HepG2 (cell line): Measurements from ENCODE around the gene PLGRKT. TPM values are rescaled to one million over a fixed set of nuclear protein-coding genes. Genes with fewer than 3 reads are reported as not detected.
A peak's percentile ranks its signal among the peaks of the same experiment; 100 is the strongest.

Experiments
- ATF2 ChIP-seq: sonication (generic); formaldehyde crosslinking; IDR thresholded peaks from 2 replicates; pipeline ENCODE4 v1.4.0; 2020; ENCODE audit warnings: missing genetic modification reagents
- CREBL2 ChIP-seq: sonication (generic); formaldehyde crosslinking; IDR thresholded peaks from 2 replicates; pipeline ENCODE4 v1.8.1; 2023; ENCODE audit warnings: missing genetic modification reagents, mild to moderate bottlenecking, borderline replicate concordance
- CSRNP2 ChIP-seq: sonication (generic); formaldehyde crosslinking; conservative IDR thresholded peaks from 2 replicates; pipeline ENCODE4 v1.8.0; 2022; ENCODE audit warnings: low read depth, missing genetic modification reagents
- DZIP1 ChIP-seq: sonication (generic); formaldehyde crosslinking; IDR thresholded peaks from 2 replicates; pipeline ENCODE4 v1.5.0; 2020; ENCODE audit warnings: mild to moderate bottlenecking, missing genetic modification reagents
- FOXK2 ChIP-seq: fragments of 450-650 bp; IDR thresholded peaks from 2 replicates; pipeline ENCODE4 v1.6.1; 2016
- MIER2 ChIP-seq: IDR thresholded peaks from 2 replicates; pipeline ENCODE4 v1.6.1; 2016; ENCODE audit warnings: missing biosample characterization, missing genetic modification reagents
- MLX ChIP-seq: IDR thresholded peaks from 2 replicates; pipeline ENCODE4 v1.6.1; 2016
- NCOA1 ChIP-seq: sonication (generic); formaldehyde crosslinking; IDR thresholded peaks from 2 replicates; pipeline ENCODE4 v1.9.0; 2021; ENCODE audit warnings: missing genetic modification reagents
- NR2F6 ChIP-seq, 2 experiments: IDR thresholded peaks; 2 replicates each; pipeline ENCODE4 v1.6.1; 2016; ENCODE audit warnings: antibody characterized with exemption in 1 of 2, mild to moderate bottlenecking in 1 of 2
- PPARG ChIP-seq: conservative IDR thresholded peaks from 2 replicates; pipeline ENCODE4 v1.6.1; 2016; ENCODE audit warnings: missing biosample characterization, missing genetic modification reagents
- RFXAP ChIP-seq: sonication (generic); formaldehyde crosslinking; IDR thresholded peaks from 2 replicates; pipeline ENCODE4 v1.4.0; 2020; ENCODE audit warnings: missing genetic modification reagents, borderline replicate concordance
- TEF ChIP-seq: sonication (generic); formaldehyde crosslinking; IDR thresholded peaks from 2 replicates; pipeline ENCODE4 v1.5.0; 2020; ENCODE audit warnings: missing genetic modification reagents
- THAP7 ChIP-seq: sonication (generic); formaldehyde crosslinking; IDR thresholded peaks from 2 replicates; pipeline ENCODE4 v1.8.1; 2023; ENCODE audit warnings: mild to moderate bottlenecking, missing genetic modification reagents
- ZNF235 ChIP-seq: sonication (generic); formaldehyde crosslinking; IDR thresholded peaks from 2 replicates; pipeline ENCODE4 v1.8.1; 2023; ENCODE audit warnings: mild to moderate bottlenecking, missing genetic modification reagents, borderline replicate concordance
- ZNF24 ChIP-seq: fragments of 450-650 bp; IDR thresholded peaks from 2 replicates; pipeline ENCODE4 v1.6.1; 2017; ENCODE audit warnings: antibody characterized with exemption, mild to moderate bottlenecking
- ZNF597 ChIP-seq: sonication (generic); formaldehyde crosslinking; IDR thresholded peaks from 2 replicates; pipeline ENCODE4 v1.5.0; 2020; ENCODE audit warnings: missing genetic modification reagents
- ZNF710 ChIP-seq: sonication (generic); formaldehyde crosslinking; IDR thresholded peaks from 2 replicates; pipeline ENCODE4 v1.5.0; 2020; ENCODE audit warnings: mild to moderate bottlenecking, missing genetic modification reagents, borderline replicate concordance
- polyA plus RNA-seq, 8 experiments: library from polyadenylated mRNA; depleted of rRNA in 3 of 8; stranded (reverse) in 7 of 8; unstranded in 1 of 8; fragments of >200 nt; fragmentation: Illumina TruSeq in 4 of 8; extraction: Trizol in 4 of 8; gene quantifications; 2 replicates each; pipeline versions ENCODE4 v1.2.1 to v1.2.3, GENCODE V29; 2011 to 2016; ENCODE audit warnings: low read depth in 4 of 8, missing spikeins in 1 of 8, mixed read lengths in 1 of 8; ENCODE audit not compliant: insufficient read depth in 1 of 8
- total RNA-seq, 5 experiments: library from RNA; depleted of rRNA; stranded (reverse); fragments of >200 nt; fragmentation: Illumina TruSeq; extraction: Trizol; gene quantifications; 2 replicates each; pipeline ENCODE4 v1.2.3, GENCODE V29; 2016; ENCODE audit warnings: low read depth in 1 of 5

The PLGRKT gene
- total and polyA plus RNA-seq, 2 of the 13 experiments (the other 11 are each of a cell fraction or from before 2014, with no cell fraction given): 5.0 to 15.8 TPM

GRCh38 chr9:5450359-5451091 is 12.8 kb upstream of the PLGRKT start, which contains the start of gene CD274 (continued):
- TF ChIP-seq MLX (CRISPR knock-in tag): no peak
- TF ChIP-seq FOXK2: no peak
- TF ChIP-seq ZNF235: no peak
- no peak; the same call in 1 of the 2 replicates for TF ChIP-seq RFXAP
- TF ChIP-seq PPARG (CRISPR knock-in tag): no peak
- TF ChIP-seq TEF (CRISPR knock-in tag): no peak; the same call in 1 of the 2 replicates
- no peak for TF ChIP-seq NR2F6 (IDR thresholded peaks at IDR 0.05)
- TF ChIP-seq NR2F6 (CRISPR knock-in tag; IDR thresholded peaks at IDR 0.05): peak; percentile 30; the same call in 1 of the 2 replicates
- TF ChIP-seq MIER2 (CRISPR knock-in tag): no peak
- no peak for TF ChIP-seq ATF2 (CRISPR knock-in tag)
- TF ChIP-seq CSRNP2: no peak
- no peak for TF ChIP-seq THAP7 (CRISPR knock-in tag)
- 0 out of 2 replicates have a peak, but pooled peaks have one; percentile 25 for TF ChIP-seq ZNF710 (CRISPR knock-in tag)
- no peak for TF ChIP-seq ZNF597 (CRISPR knock-in tag)
- no peak for TF ChIP-seq ZNF24
- TF ChIP-seq CREBL2 (CRISPR knock-in tag): no peak
- no peak for TF ChIP-seq DZIP1 (CRISPR knock-in tag)
- no peak for TF ChIP-seq NCOA1 (CRISPR knock-in tag)
